Stimulated activated CD8-positive, alpha-beta memory T cell treated with anti-CD3 and anti-CD28 coated beads, Interleukin-15, amount 100 ng/mL, for 24 hours (primary cell): Measurements from ENCODE around the gene TXNDC11.

ENCODE experiments used
- DNase-seq: peaks from one replicate; pipeline ENCODE4 v3.0.0-alpha.2; 2020; ENCODE audit warnings: low read depth

Gene TXNDC11

GRCh38 chr16:11655655-11656054, 87.0 kb downstream of the TXNDC11 start:
- no peak for DNase-seq

DNA sequence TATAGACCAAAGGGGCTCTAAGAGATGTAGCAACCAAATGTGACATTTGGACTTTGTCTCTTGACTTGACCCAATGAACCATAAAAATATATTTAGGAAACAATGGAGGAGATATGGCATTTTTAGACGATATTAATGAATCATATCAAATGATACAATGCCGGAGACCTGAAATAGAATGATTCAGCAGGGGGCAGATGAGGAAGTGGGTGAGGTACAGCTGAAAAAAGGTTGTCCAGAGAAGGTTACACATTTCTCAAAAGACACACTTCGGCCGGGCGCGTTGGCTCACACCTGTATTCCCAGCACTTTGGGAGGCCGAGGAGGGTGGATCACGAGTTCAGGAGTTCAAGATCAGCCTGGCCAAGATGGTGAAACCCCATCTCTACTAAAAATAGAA, 90.9 kb downstream of the TXNDC11 start:
- DNase-seq = no peak

DNA sequence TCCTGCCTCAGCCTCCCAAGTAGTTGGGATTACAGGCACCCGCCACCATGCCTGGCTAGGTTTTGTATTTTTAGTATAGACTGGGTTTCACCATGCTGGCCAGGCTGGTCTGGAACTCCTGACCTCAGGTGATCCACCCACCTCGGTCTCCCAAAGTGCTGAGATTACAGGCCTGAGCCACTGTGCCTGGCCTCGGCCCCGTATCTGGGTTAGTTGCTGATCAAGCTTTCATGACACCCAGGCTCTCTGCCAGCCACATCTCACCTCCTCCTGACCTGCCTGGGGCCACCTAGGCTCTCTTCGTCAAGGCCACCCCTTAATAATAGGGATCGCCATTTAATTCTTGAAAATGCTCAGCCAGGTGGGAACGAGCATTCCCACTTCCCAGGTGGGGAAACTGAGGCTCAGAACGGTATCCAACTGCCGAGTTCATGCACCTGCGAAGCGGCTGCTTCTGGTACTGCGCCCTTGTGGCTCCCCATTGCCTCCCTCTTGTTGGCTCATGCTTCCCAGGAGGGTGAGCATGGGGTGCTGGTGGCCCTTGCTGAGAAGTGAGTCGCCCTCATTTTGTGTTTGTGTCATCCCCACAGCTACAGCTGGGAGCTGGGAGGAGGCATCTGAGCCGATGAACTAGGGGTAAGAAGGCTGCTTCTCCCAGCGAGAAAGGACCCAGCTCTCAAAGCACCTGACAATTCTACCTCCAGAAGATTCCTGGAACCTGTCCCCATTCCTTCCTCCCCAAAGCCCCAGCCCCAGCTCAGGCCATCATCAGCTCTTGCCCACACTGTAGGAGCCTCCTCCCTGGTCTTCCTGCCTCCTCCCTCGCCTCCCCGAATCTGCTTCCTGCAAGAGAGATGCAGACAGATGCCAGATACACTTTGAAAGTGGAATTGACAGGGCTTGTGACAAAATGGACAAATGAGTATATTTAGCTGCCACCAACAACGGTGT, 91.7 kb downstream of the TXNDC11 start:
- no peak for DNase-seq

DNA sequence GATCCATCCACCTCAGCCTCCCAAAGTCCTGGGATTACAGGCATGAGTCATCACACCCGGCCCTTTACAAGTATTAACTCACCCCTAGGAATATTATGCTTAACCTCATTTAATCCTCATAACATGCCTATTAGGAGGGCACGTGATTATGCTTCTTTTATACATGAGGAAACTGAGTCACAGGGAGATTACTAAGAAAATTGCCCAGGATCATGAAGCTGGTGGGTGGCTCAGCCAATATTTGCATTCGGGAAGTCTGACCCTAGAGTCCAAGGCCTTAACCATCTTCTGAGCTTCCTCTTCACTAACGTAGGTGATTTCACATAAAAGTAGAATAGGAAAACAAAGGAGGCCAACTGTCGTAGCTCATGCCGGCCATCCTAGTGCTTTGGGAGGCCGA, 93.4 kb downstream of the TXNDC11 start:
- no peak for DNase-seq

DNA sequence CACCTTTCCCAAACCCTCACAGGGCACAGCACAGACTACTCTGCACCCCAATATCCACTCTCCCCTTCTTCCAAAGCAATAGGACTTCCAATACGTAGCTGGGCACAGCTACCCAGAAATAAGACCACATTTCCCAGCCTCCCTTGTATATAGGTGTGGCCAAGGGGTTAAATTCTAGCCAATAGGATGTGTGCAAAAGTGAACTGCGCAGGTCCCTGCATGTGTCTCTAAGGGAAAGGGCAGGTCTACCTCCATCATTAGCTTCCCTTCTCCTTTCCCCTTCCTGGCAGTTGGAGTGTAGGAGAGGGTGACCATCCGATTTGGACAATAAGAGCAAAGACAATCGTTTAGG, 99.9 kb downstream of the TXNDC11 start:
- DNase-seq = no peak

GRCh38 chr16:11640987-11641817, 101.5 kb downstream of the TXNDC11 start:
- DNase-seq = no peak

DNA sequence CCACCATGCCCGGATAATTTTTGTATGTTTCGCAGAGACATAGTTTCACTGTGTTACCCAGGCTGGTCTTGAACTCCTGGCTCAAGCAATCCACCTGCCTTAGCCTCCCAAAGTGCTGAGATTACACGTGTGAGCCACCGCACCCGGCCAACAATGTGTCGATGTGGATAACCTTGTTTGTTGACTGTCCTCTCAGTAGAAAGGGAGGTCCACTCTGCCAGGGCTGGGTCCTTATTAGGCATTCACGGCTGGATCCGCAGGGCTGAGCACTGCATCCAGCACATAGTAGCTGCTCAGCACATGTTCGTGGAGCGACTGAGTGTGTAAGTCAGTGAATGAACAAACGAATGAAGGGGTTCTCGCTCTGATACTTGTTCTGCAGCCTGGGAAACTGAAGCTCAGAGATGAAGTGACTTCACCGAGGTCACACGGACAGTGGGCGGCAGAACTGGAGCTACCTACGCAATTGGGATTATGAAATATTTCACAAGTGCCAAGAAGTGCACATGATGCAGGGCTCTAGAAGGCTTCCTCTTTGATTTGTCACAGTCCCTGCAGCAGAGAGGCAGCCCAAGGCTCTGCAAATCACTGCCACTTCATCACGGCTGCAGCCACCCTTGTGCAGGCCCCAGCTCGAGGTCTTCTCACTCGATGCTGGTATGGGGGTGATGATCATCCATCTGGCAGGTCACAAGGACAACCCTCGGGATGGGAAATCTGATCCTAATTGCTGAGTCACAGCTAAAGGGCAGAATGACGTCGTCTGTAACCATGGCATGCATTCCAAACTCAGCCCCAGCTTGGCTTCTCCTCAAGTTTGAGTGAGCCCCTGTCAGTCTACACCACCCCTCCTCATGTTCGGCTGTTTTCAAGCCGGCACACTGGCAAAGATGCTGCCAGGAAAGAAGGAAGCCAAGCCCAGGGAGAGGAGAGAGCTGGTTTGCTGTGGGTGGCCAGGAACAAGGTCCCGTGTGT, 102.4 kb downstream of the TXNDC11 start:
- no peak for DNase-seq

GRCh38 chr16:11639008-11639562, 103.6 kb downstream of the TXNDC11 start:
- no peak for DNase-seq

- DNase-seq = no peak
These were observed 104.5 kb downstream of the TXNDC11 start for GRCh38 chr16:11638140-11638539.

- DNase-seq = no peak
These were observed 105.3 kb downstream of the TXNDC11 start for GRCh38 chr16:11637320-11637719.

GRCh38 chr16:11636172-11636721, 106.4 kb downstream of the TXNDC11 start:
- no peak for DNase-seq

DNA sequence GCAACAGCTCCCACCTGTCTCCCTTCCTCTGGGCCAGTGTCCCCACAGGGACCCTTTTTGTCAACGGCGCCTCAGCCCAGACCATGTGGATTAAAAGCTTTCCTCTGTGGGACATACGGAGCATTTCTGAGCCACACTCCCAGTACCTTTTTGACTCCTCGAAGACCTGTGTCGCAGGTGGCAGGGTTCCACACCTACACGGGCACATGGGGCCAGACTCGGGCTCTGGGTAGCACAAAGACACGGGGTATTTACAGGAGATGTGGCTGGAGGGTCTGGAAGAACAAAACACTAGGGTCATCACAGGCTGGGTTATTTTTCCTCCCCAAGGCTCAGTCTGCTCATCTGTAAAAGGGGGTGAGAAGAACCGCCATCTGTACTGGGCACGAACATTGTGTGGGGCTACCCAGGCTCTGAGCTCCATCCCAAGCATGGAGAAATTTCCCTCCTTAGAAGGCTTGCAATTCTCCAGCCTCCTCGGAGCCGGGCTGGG, 106.9 kb downstream of the TXNDC11 start:
- DNase-seq = no peak

DNA sequence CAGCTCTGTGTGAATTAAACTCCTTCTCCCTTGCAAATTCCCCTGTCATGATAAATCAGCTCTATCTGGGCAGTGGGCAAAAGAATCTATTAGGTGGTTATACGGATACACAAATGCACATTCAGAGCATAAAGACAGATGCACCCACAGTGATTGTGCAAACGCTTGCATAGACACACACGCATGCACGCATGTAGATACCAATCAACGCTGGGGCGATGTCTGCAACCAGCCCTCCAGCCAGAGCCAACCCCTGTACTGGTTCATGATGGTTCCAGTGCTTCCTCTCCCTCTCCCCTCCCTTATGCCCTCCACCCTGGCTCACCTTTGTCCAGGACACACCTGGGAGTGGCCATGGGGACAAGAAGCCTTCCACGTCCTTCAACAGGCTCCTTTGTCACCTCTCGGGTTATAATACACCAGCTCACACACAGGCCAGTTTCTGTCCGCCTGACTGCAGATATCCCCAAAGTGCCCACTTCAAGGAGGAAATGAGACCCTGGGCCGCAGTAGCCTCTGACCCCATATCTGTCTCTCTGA, 107.5 kb downstream of the TXNDC11 start:
- DNase-seq = no peak

GRCh38 chr16:11634312-11634711, 108.3 kb downstream of the TXNDC11 start:
- no peak for DNase-seq

DNA sequence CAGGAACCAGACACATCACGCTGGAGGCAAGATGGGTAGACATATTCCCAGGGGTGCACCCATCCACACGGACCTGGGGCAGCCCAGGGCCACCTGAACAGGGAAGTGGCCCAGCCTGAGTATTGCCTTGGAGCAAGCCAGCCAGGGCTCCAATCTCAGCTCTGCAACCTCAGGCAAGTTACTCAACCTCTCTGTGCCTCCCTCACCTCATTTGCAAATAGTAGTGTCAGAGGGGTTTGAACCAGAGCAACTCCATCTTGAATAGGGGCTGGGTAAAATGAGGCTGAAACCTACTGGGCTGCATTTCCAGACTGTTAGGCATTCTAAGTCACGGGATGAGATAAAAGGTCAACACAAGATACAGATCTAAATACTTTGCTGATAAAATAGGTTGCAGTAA, 109.5 kb downstream of the TXNDC11 start:
- DNase-seq = no peak

DNA sequence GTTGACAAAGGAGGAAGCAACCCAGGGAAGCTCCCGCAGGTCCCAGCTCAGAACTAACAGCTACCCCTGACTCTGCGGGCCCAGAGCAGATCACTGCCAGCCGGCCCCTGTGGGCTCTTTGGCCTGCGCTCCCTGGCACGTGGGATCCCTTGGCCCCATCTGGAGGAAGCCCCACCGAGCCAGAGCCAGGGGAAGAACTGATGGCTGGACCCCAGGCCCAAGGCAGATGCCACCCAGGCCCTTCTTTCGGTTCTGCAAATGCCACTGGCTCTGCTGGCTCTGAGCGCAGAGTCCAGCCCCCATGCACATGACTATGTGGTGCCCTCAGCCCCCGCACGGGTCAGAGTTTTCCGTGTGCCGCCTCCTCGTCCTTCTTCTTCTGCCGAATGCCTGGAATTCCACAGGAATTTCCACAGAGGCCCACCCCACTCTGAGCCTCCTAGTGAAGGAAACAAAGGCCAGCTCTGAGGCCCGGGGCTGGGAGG, 110.2 kb downstream of the TXNDC11 start:
- DNase-seq = no peak

GRCh38 chr16:11631214-11631613, 111.4 kb downstream of the TXNDC11 start:
- DNase-seq = no peak

DNA sequence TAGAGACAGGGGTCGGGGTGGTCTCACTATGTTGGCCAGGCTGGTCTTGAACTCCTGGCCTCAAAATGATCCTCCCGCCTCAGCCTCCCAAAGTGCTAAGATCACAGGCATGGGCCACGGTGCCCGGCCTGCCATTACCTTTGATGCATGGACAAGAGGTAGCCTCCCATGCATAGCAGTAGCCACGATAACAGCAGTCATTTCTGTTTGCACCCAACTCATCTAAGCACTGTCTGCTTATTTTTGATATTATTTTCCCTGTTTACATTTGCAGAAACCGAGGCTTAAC, 111.9 kb downstream of the TXNDC11 start:
- no peak for DNase-seq

DNA sequence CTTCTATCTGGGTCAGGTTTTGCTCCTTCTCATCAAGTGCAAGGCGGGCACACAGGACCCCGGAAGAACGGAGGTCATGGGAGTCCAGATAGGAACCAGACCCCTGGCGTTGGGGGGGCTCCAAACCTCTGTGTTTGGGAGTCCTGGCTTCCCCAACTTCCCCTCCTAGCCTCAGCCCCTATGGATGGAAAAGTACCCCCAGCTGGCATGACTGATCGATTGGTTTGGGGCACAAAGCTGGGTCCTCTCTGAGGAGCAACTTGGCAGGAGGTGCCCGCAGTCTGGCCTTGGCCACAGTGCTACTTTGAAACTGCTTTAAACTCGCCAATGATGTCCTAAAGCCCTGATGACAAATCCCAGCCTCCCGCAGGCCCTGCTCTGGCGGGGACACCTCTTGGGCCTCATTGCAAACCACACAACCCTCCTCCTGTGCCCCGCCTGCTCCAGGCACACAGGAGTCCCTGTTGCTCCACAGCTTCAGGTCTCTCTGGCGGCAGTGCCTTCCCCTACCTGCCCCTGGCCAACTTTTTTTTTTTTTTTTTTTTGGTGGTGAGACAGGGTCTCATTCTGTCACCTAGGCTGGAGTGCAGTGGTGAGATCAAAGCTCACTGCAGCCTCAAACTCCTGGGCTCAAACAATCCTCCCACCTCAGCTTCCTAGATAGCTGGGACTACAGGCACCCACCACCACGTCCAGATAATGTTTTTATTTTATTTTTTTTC, 112.5 kb downstream of the TXNDC11 start:
- DNase-seq = no peak
